Transverse colon (tissue), 4 donors: ENCODE measurements around the gene ZNF503.

Experiments
- EP300 ChIP-seq: sonication (generic); formaldehyde crosslinking; IDR thresholded peaks from one replicate; pipeline ENCODE4 v1.6.1; 2017; ENCODE audit warnings: antibody characterized with exemption, low read depth
- POLR2AphosphoS5 ChIP-seq, 3 donors: sonication (generic); formaldehyde crosslinking; IDR thresholded peaks; one replicate each; pipeline ENCODE4 v1.6.1; 2016; ENCODE audit warnings: antibody characterized with exemption in 3 of 3
- TF ChIP-seq, protein P1 (sequence below), 5 experiments: fragments of 200-600 bp in 3 of 5; fragments of 450-650 bp in 2 of 5; sonication (generic) in 3 of 5; IDR thresholded peaks; 1 replicate in 2 of 5; 2 replicates in 3 of 5; pipeline ENCODE4 v1.5.1; 2016 to 2017; ENCODE audit warnings: antibody characterized with exemption in 5 of 5, inconsistent platforms in 3 of 5, mild to moderate bottlenecking in 2 of 5, moderate library complexity in 1 of 5

DNA sequence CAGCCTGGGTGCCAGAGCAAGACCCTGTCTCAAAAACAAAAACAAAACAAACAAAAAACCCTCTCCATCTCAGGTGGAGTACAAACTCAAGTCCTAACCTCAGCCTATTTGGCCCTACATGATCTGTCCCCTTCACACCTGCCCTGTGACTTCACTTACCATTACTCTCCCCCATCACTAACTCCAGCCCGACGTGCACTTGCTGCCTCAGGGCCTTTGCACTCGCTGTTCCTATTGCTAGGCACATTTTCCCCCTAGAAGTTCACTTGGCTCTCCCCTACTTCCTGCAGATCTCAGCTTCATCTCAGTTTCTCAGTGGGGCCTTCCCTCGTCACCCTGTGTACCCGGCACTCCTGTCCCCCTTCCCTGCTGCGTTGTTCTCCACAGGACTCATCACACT lies 21.3 kb upstream of the ZNF503 start:
- TF ChIP-seq EP300 (no peak), POLR2AphosphoS5 (IDR thresholded peaks at IDR 0.05) (no peak)
- TF ChIP-seq, protein P1, sequence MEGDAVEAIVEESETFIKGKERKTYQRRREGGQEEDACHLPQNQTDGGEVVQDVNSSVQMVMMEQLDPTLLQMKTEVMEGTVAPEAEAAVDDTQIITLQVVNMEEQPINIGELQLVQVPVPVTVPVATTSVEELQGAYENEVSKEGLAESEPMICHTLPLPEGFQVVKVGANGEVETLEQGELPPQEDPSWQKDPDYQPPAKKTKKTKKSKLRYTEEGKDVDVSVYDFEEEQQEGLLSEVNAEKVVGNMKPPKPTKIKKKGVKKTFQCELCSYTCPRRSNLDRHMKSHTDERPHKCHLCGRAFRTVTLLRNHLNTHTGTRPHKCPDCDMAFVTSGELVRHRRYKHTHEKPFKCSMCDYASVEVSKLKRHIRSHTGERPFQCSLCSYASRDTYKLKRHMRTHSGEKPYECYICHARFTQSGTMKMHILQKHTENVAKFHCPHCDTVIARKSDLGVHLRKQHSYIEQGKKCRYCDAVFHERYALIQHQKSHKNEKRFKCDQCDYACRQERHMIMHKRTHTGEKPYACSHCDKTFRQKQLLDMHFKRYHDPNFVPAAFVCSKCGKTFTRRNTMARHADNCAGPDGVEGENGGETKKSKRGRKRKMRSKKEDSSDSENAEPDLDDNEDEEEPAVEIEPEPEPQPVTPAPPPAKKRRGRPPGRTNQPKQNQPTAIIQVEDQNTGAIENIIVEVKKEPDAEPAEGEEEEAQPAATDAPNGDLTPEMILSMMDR (IDR thresholded peaks at IDR 0.05), result no peak
